DND-41 (cell line): ENCODE measurements around the gene PBX3.

Experiments
- ATAC-seq: fragments of 200-7000 bp; cut with Tn5 transposase; 3 replicates; pipeline ENCODE4 v1.9.1; 2021; ENCODE audit warnings: low read depth; ENCODE audit not compliant: insufficient read depth
- DNase-seq: peaks from one replicate; pipeline ENCODE4 v3.0.0-alpha.2; 2020
- H2AFZ ChIP-seq: 2 replicates; pipeline ENCODE4 v1.6.0; 2012; ENCODE audit warnings: low read depth, low read length
- H3K27ac ChIP-seq: 2 replicates; pipeline ENCODE4 v1.5.1; 2012; ENCODE audit warnings: low read length, inconsistent platforms
- H3K27me3 ChIP-seq: fragments of 200-600 bp; sonication (generic); 2 replicates; pipeline ENCODE4 v1.6.0; 2012; ENCODE audit warnings: low read length, mild to moderate bottlenecking, inconsistent platforms; ENCODE audit not compliant: insufficient read depth, poor library complexity
- H3K36me3 ChIP-seq: 2 replicates; pipeline ENCODE4 v1.5.1; 2012; ENCODE audit warnings: low read length, inconsistent platforms; ENCODE audit not compliant: insufficient read depth
- H3K4me1 ChIP-seq: 2 replicates; pipeline ENCODE4 v1.5.1; 2012; ENCODE audit warnings: mild to moderate bottlenecking, low read length; ENCODE audit not compliant: insufficient read depth
- H3K4me2 ChIP-seq: 2 replicates; pipeline ENCODE4 v1.6.0; 2012; ENCODE audit warnings: mild to moderate bottlenecking, moderate library complexity, low read length, inconsistent platforms; ENCODE audit not compliant: insufficient read depth
- H3K4me3 ChIP-seq, 2 experiments: fragments of 200-600 bp in 1 of 2; shearing (Covaris generic) in 1 of 2; 2 replicates each; pipeline ENCODE4 v1.5.1; 2012 to 2016; ENCODE audit warnings: inconsistent platforms in 2 of 2, low read length in 2 of 2, mild to moderate bottlenecking in 2 of 2, low read depth in 1 of 2, moderate library complexity in 1 of 2
- H3K79me2 ChIP-seq: 2 replicates; pipeline ENCODE4 v1.6.0; 2012; ENCODE audit warnings: low read length, inconsistent platforms; ENCODE audit not compliant: insufficient read depth
- H3K9ac ChIP-seq: 2 replicates; pipeline ENCODE4 v1.6.0; 2012; ENCODE audit warnings: low read depth, mild to moderate bottlenecking, inconsistent platforms, low read length, moderate library complexity
- H3K9me3 ChIP-seq: 2 replicates; pipeline ENCODE4 v1.5.1; 2012; ENCODE audit warnings: low read length, moderate library complexity, mild to moderate bottlenecking, inconsistent platforms; ENCODE audit not compliant: insufficient read depth, severe bottlenecking
- H4K20me1 ChIP-seq: 2 replicates; pipeline ENCODE4 v1.6.0; 2012; ENCODE audit warnings: low read length; ENCODE audit not compliant: insufficient read depth
- CTCF ChIP-seq: IDR thresholded peaks from 2 replicates; pipeline ENCODE4 v1.5.1; 2012; ENCODE audit warnings: borderline replicate concordance, low read length, moderate library complexity, mild to moderate bottlenecking; ENCODE audit not compliant: poor library complexity, severe bottlenecking; ENCODE audit errors: extremely low read depth
- EZH2 ChIP-seq: IDR thresholded peaks from 3 replicates; pipeline ENCODE4 v1.6.1; 2012; ENCODE audit warnings: borderline replicate concordance, low read depth, mild to moderate bottlenecking, moderate library complexity, low read length, inconsistent platforms; ENCODE audit not compliant: severe bottlenecking

Gene PBX3

GRCh38 chr9:125912667-125913066 is 165.5 kb downstream of the PBX3 start:
- H3K27ac ChIP-seq = no peak overlapping the region
- ATAC-seq (no peak), DNase-seq (no peak)
- H3K4me2 ChIP-seq = no peak overlapping the region
- no peaks in the 10 kb centered on the region for H4K20me1 ChIP-seq
- no peaks in the 10 kb centered on the region for H3K27me3 ChIP-seq
- no peak overlapping the region for H3K9ac ChIP-seq
- no peaks in the 10 kb centered on the region for H3K79me2 ChIP-seq
- no peaks in the 10 kb centered on the region for H3K4me1 ChIP-seq
- no peaks in the 10 kb centered on the region for H3K9me3 ChIP-seq
- TF ChIP-seq CTCF = no peak
- no peak for TF ChIP-seq EZH2
- H2AFZ ChIP-seq = no peak overlapping the region
- H3K36me3 ChIP-seq = no peaks in the 10 kb centered on the region
- no peak overlapping the region for H3K4me3 ChIP-seq

GRCh38 chr9:125913551-125913950 is 166.4 kb downstream of the PBX3 start:
- H3K27me3 ChIP-seq = no peaks in the 10 kb centered on the region
- H3K4me1 ChIP-seq = no peaks in the 10 kb centered on the region
- H3K79me2 ChIP-seq = no peaks in the 10 kb centered on the region
- ATAC-seq (no peak), DNase-seq (no peak)
- H3K9me3 ChIP-seq = no peaks in the 10 kb centered on the region
- no peak for TF ChIP-seq EZH2
- no peak for TF ChIP-seq CTCF
- no peak overlapping the region for H3K27ac ChIP-seq
- H4K20me1 ChIP-seq = no peaks in the 10 kb centered on the region
- no peak overlapping the region for H2AFZ ChIP-seq
- no peaks in the 10 kb centered on the region for H3K36me3 ChIP-seq
- H3K9ac ChIP-seq = no peak overlapping the region
- no peak overlapping the region for H3K4me3 ChIP-seq
- H3K4me2 ChIP-seq = no peak overlapping the region

GRCh38 chr9:125914411-125914810 is 167.2 kb downstream of the PBX3 start:
- Histone ChIP-seq H3K4me3 (no peak overlapping the region), H3K4me1 (no peaks in the 10 kb centered on the region), H3K27ac (no peak overlapping the region), H2AFZ (no peak overlapping the region), H3K4me2 (no peak overlapping the region), H3K9ac (no peak overlapping the region), H3K79me2 (no peaks in the 10 kb centered on the region), H4K20me1 (no peaks in the 10 kb centered on the region), H3K9me3 (no peaks in the 10 kb centered on the region), H3K27me3 (no peaks in the 10 kb centered on the region), H3K36me3 (no peaks in the 10 kb centered on the region)
- TF ChIP-seq CTCF = no peak
- no peak for TF ChIP-seq EZH2
- DNase-seq (no peak), ATAC-seq (no peak)

GRCh38 chr9:125915606-125916005 is 168.4 kb downstream of the PBX3 start:
- ATAC-seq (no peak), DNase-seq (no peak)
- Histone ChIP-seq H2AFZ (no peak overlapping the region), H3K27me3 (no peaks in the 10 kb centered on the region), H3K9ac (no peak overlapping the region), H4K20me1 (no peaks in the 10 kb centered on the region), H3K27ac (no peak overlapping the region), H3K4me1 (no peaks in the 10 kb centered on the region), H3K36me3 (no peaks in the 10 kb centered on the region), H3K9me3 (no peaks in the 10 kb centered on the region), H3K4me2 (no peak overlapping the region), H3K79me2 (no peaks in the 10 kb centered on the region), H3K4me3 (no peak overlapping the region)
- TF ChIP-seq CTCF (no peak), EZH2 (no peak)
